ENCODE data around the gene PCDHB16.
A peak's percentile ranks its signal among the peaks of the same experiment; 100 is the strongest.
"Not testable (repeated sequence)": the region's sequence is repeated elsewhere in the genome, so short reads cannot be mapped to it uniquely, and the experiment has no call there.

PCDHB16 gene

GRCh38 chr5:141184117-141184855, 2.1 kb downstream of the PCDHB16 start:
- DNase-seq: not testable (repeated sequence)

- peak in 1 of 2 donors; percentile 0 for DNase-seq
Observed at GRCh38 chr5:141186897-141187512, 4.8 kb downstream of the PCDHB16 start, which contains the start of gene PCDHB9. TSS of gene PCDHB9 (plus strand) at chr5:141187161. CDS start at chr5:141187319, 158 bp downstream.

GRCh38 chr5:141188682-141189081, 6.5 kb downstream of the PCDHB16 start:
- not testable (repeated sequence) for DNase-seq

GRCh38 chr5:141189131-141189530, 6.9 kb downstream of the PCDHB16 start:
- not testable (repeated sequence) for DNase-seq

GRCh38 chr5:141192110-141192725, 10.0 kb downstream of the PCDHB16 start, which contains the start of gene PCDHB10:
TSS of gene PCDHB10 (plus strand) at chr5:141192353. CDS start at chr5:141192553, 200 bp downstream.
- DNase-seq: peak; percentile 3 to 20

GRCh38 chr5:141194332-141194731, 12.1 kb downstream of the PCDHB16 start:
- not testable (repeated sequence) for DNase-seq

- no peak for DNase-seq
Observed at GRCh38 chr5:141196363-141196762, 14.2 kb downstream of the PCDHB16 start.

GRCh38 chr5:141199359-141200235, 17.4 kb downstream of the PCDHB16 start, which contains the start of gene PCDHB11:
TSS of gene PCDHB11 (plus strand) at chr5:141199627. CDS start at chr5:141199775, 148 bp downstream.
- no peak for DNase-seq

- DNase-seq: not testable (repeated sequence)
Observed at GRCh38 chr5:141201126-141201525, 18.9 kb downstream of the PCDHB16 start.

- not testable (repeated sequence) for DNase-seq
Observed at GRCh38 chr5:141201646-141202045, 19.5 kb downstream of the PCDHB16 start.

- DNase-seq: peak in 1 of 2 donors; percentile 3
Observed at GRCh38 chr5:141208478-141208877, 26.3 kb downstream of the PCDHB16 start, which contains the start of gene PCDHB12. TSS of gene PCDHB12 (plus strand) at chr5:141208719. CDS start at chr5:141208908, 189 bp downstream.

GRCh38 chr5:141210281-141210680, 28.1 kb downstream of the PCDHB16 start:
- DNase-seq: not testable (repeated sequence)

GRCh38 chr5:141210849-141211248, 28.7 kb downstream of the PCDHB16 start:
- DNase-seq: not testable (repeated sequence)

GRCh38 chr5:141213656-141214339, 31.6 kb downstream of the PCDHB16 start, which contains the start of gene PCDHB13:
TSS of gene PCDHB13 (plus strand) at chr5:141213919. CDS start at chr5:141214124, 205 bp downstream.
- not testable (repeated sequence) for DNase-seq

- DNase-seq: not testable (repeated sequence)
Observed at GRCh38 chr5:141214583-141214982, 32.4 kb downstream of the PCDHB16 start.

- not testable (repeated sequence) for DNase-seq
Observed at GRCh38 chr5:141215504-141215903, 33.3 kb downstream of the PCDHB16 start.

- DNase-seq: not testable (repeated sequence)
Observed at GRCh38 chr5:141216035-141216434, 33.8 kb downstream of the PCDHB16 start.

- DNase-seq: peak in 1 of 2 donors; percentile 4
Observed at GRCh38 chr5:141223112-141223783, 41.1 kb downstream of the PCDHB16 start, which contains the start of gene PCDHB14. TSS of gene PCDHB14 (plus strand) at chr5:141223343. CDS start at chr5:141223506, 163 bp downstream.

- DNase-seq: not testable (repeated sequence)
Observed at GRCh38 chr5:141224844-141225243, 42.7 kb downstream of the PCDHB16 start.

GRCh38 chr5:141225421-141225820, 43.2 kb downstream of the PCDHB16 start:
- not testable (repeated sequence) for DNase-seq

Data from hippocampal formation (tissue), 2 donors.